Measurements from ENCODE around the gene MTUS2.

DNA sequence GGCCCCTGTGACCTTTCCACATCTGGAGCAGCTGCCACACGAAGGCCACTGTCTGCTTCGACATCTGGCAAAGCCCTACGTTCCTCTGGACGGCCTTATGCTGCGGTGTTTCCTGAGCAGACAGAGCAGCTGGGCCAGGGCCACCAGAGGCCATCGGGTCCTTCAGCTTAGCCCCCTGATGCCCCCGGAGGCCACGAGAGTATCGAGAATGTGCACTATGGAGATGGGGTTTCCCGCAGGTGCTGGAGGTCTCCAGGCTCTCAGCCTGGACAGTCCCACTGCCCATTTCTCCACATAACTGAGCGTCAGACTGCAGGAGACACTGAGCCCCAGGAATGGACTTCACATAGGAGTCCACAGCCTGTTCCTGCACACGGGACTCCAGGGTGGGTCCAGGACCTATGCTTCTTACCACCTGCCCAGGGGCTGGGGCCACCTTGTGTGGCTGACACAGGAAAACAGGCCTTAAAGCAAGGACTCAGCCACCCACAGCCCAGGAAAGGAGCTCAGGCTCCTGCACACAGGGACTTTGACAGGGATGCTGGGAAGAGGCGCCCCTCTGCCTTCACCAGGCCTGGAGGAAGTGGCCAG lies 694.7 kb downstream of the MTUS2 start:
- TF ChIP-seq, protein P1, sequence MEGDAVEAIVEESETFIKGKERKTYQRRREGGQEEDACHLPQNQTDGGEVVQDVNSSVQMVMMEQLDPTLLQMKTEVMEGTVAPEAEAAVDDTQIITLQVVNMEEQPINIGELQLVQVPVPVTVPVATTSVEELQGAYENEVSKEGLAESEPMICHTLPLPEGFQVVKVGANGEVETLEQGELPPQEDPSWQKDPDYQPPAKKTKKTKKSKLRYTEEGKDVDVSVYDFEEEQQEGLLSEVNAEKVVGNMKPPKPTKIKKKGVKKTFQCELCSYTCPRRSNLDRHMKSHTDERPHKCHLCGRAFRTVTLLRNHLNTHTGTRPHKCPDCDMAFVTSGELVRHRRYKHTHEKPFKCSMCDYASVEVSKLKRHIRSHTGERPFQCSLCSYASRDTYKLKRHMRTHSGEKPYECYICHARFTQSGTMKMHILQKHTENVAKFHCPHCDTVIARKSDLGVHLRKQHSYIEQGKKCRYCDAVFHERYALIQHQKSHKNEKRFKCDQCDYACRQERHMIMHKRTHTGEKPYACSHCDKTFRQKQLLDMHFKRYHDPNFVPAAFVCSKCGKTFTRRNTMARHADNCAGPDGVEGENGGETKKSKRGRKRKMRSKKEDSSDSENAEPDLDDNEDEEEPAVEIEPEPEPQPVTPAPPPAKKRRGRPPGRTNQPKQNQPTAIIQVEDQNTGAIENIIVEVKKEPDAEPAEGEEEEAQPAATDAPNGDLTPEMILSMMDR (IDR thresholded peaks at IDR 0.05; ENCODE audit: insufficient read depth, low read length, poor library complexity, severe bottlenecking) = no peak
- no peak for TF ChIP-seq EZH2phosphoT487 (conservative IDR thresholded peaks at IDR 0.05; ENCODE audit: low read length)

Data from SU-DHL-6 (cell line).